Brain microvascular endothelial cell (primary cell): ENCODE measurements around the gene MYLK2.

ENCODE experiments used
- DNase-seq: peaks from one replicate; pipeline ENCODE4 v3.0.0-alpha.2; 2020
- H3K27ac ChIP-seq: fragments of 250-450 bp; sonication (Bioruptor Pico); 2 replicates; pipeline ENCODE4 v1.5.1; 2020; ENCODE audit warnings: mild to moderate bottlenecking, moderate library complexity
- H3K27me3 ChIP-seq: fragments of 250-450 bp; sonication (Bioruptor Pico); replicated peaks from 2 replicates; pipeline ENCODE4 v1.5.1; 2020; ENCODE audit warnings: mild to moderate bottlenecking
- H3K36me3 ChIP-seq: fragments of 250-450 bp; sonication (Bioruptor Pico); replicated peaks from 2 replicates; pipeline ENCODE4 v1.5.1; 2020; ENCODE audit warnings: mild to moderate bottlenecking
- H3K4me3 ChIP-seq: 2 replicates; pipeline ENCODE4 v1.5.1; 2011; ENCODE audit warnings: low read depth, mild to moderate bottlenecking, control low read depth, low read length, moderate library complexity
- in situ Hi-C: cut with HindIII; loops from 2 replicates; pipeline ENCODE4 v1.10.0; 2017; ENCODE audit warnings: low sequenced_read_pairs, low pct_ligation_motif_present
- TF ChIP-seq, protein P1 (sequence below): IDR thresholded peaks from 2 replicates; pipeline ENCODE4 v1.5.1; 2011; ENCODE audit warnings: low read depth, mild to moderate bottlenecking, moderate library complexity, low read length, control low read depth, inconsistent platforms; ENCODE audit errors: missing control alignments

The MYLK2 gene

DNA sequence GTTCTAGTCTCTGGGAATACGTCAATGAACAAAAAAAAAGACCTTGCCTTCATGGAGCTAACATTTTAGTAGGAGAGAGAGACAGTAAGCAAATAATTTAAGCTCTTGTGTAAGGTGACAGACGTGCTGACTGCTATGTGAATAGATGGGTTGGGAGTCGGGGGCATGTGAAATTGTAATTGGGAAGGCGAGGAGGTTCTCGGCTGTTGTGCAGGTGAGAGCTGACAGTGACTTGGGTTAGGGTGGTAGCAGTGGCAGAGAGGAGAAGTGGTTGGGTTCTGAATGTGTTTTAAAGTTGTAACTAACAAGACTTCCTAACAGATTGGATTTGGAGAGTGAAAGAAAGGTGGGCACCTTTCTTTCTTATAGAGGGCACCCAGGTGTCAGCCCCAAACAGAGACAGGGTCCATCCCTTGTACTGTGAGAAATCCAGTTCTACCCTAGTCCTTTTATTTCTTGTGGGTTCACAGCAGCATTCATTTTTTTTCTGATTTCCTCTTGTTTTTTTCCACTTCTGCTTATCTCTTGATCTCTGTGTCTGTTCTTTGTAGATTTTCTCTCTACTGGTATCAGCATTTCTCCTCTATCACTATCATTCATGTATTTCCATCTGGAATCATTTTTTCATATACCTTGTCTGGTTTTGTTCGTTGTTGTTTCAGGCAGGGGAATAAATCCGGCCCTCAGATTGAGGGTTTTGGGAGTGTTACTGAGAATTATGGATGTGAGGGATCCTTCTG lies 15.4 kb upstream of the MYLK2 start:
- Histone ChIP-seq H3K4me3 (no peak overlapping the region), H3K36me3 (peaks cover 5% of the 10 kb centered on the region)
- TF ChIP-seq, protein P1, sequence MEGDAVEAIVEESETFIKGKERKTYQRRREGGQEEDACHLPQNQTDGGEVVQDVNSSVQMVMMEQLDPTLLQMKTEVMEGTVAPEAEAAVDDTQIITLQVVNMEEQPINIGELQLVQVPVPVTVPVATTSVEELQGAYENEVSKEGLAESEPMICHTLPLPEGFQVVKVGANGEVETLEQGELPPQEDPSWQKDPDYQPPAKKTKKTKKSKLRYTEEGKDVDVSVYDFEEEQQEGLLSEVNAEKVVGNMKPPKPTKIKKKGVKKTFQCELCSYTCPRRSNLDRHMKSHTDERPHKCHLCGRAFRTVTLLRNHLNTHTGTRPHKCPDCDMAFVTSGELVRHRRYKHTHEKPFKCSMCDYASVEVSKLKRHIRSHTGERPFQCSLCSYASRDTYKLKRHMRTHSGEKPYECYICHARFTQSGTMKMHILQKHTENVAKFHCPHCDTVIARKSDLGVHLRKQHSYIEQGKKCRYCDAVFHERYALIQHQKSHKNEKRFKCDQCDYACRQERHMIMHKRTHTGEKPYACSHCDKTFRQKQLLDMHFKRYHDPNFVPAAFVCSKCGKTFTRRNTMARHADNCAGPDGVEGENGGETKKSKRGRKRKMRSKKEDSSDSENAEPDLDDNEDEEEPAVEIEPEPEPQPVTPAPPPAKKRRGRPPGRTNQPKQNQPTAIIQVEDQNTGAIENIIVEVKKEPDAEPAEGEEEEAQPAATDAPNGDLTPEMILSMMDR = no peak

GRCh38 chr20:31806564-31807355 lies 12.4 kb upstream of the MYLK2 start:
- no peak for DNase-seq
- H3K27ac ChIP-seq = no peak overlapping the region
- no peaks in the 10 kb centered on the region for H3K27me3 ChIP-seq
- in situ Hi-C loops = no loop called here
- peaks cover 3% of the 10 kb centered on the region for H3K36me3 ChIP-seq
- TF ChIP-seq, protein P1 = no peak
- H3K4me3 ChIP-seq = no peak overlapping the region

More for the DNA sequence above, 15.4 kb upstream of the MYLK2 start:
- DNase-seq = no peak
- in situ Hi-C loops = no loop called here
- H3K27me3 ChIP-seq = no peaks in the 10 kb centered on the region
- no peak overlapping the region for H3K27ac ChIP-seq

DNA sequence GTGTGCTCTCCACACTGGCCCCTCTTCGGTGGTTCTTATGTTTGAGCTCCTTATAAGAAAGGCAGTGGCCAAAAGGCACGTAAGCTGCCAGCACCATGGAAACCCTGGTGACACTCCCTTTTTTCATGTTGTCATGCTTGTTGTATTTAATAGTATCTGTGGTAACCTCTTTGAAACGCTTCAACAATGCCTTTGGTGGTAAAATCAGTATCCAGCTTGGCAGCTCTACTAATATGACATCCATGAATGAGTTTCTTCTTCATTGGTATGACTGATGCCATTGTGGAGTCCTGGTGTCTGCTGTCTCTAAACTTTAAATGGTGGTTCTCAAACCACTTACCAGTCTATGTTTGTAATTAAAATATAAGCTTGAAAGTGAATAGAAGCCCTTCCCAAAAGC lies 10.7 kb upstream of the MYLK2 start:
- in situ Hi-C loops = no loop called here
- TF ChIP-seq, protein P1 = no peak
- H3K4me3 ChIP-seq = no peak overlapping the region
- H3K27ac ChIP-seq = peak overlapping the region; percentile 92
- H3K36me3 ChIP-seq = no peaks in the 10 kb centered on the region
- DNase-seq = peak; percentile 12
- no peaks in the 10 kb centered on the region for H3K27me3 ChIP-seq

- TF ChIP-seq, protein P1 = no peak
- peak; percentile 72 for DNase-seq
- Histone ChIP-seq H3K27me3 (no peaks in the 10 kb centered on the region), H3K36me3 (no peaks in the 10 kb centered on the region), H3K4me3 (no peak overlapping the region), H3K27ac (peak overlapping the region; percentile 92)
- in situ Hi-C loops = no loop called here
Measured at GRCh38 chr20:31809661-31810060, 9.5 kb upstream of the MYLK2 start.

DNA sequence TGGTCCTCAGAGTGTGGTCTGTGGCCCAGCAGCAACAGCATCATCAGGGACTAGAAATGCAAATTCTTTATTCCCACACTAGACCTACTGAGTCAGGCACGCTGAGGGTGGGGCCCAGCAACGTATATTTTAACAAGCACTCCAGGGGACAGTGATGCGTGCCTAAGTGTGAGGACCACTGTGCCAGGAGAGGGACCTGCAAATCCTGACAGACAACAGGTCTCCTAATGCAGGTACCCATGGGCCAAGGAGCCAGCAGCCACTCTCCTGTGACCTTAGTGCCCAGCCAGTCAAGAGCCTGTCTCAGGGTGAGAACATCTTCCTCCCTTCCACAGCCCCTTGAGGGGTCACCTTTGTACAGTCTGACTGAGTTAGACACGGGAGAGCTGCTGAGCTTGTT lies 8.0 kb upstream of the MYLK2 start:
- H3K27ac ChIP-seq = peak overlapping the region; percentile 92
- no peaks in the 10 kb centered on the region for H3K36me3 ChIP-seq
- TF ChIP-seq, protein P1 = no peak
- H3K27me3 ChIP-seq = no peaks in the 10 kb centered on the region
- in situ Hi-C loops = no loop called here
- DNase-seq = peak; percentile 24
- no peak overlapping the region for H3K4me3 ChIP-seq
